CD4-positive, alpha-beta T cell treated with Interleukin-15 for 1 hour (primary cell): Measurements from ENCODE around the gene TRAIP.
"Not testable (repeated sequence)": the region's sequence is repeated elsewhere in the genome, so short reads cannot be mapped to it uniquely, and the experiment has no call there.

Source experiments
- DNase-seq: peaks from one replicate; pipeline ENCODE4 v3.0.0-alpha.2; 2020

The TRAIP gene

DNA sequence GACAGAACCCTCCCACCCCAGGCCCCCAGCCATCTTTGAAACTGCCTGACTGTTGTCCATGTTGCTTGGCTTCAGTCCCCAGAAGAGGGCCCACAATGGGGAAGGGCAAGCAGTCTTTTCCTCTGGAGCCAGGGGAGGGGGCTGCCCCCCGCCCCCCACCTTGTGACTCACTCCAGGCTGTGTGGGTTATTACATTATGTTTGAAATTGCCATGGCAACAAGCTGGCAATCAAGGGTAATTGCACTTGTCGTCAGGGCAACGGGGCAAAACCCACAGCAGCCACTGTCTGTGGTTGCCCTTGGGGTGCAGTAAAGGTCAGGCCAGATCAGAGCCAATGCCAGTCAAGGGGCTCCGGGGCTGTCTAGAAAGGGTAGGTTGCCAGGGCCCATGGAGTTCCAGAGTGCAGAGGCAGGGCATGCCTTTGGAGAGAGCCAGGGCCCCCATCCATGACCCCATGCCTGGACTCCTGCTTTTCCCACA, 16.5 kb upstream of the TRAIP start:
- peak; percentile 45 for DNase-seq

DNA sequence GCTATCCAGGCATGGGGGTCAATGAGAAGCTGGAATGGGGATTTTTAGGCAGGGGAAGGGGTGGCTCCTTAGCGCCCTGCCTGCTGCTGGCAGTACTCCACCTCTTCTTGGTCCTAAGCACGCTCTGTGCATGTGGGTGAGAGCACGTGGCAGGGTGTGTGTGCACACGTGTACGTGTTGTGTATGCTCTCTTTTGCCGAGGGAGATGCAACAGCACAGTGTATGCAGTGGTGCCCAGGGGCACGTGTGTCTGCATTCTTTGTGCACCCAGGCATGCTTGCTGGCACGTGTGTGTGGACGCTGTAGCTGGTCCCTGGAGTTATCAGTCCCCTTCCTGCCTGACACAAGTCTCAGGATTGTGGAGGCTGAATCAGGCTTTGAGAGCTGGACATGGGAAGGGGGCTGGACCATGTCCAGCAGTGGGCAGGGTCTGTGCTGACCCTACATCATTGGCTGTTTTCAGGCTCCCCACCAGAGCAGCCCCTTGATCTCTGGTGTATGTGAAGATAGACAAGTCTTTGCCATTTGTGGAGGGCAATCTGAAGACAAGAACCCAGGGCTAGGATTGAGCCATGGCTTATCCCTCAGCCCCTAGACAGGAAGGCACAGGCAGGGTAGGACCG, 15.3 kb upstream of the TRAIP start:
- no peak for DNase-seq

DNA sequence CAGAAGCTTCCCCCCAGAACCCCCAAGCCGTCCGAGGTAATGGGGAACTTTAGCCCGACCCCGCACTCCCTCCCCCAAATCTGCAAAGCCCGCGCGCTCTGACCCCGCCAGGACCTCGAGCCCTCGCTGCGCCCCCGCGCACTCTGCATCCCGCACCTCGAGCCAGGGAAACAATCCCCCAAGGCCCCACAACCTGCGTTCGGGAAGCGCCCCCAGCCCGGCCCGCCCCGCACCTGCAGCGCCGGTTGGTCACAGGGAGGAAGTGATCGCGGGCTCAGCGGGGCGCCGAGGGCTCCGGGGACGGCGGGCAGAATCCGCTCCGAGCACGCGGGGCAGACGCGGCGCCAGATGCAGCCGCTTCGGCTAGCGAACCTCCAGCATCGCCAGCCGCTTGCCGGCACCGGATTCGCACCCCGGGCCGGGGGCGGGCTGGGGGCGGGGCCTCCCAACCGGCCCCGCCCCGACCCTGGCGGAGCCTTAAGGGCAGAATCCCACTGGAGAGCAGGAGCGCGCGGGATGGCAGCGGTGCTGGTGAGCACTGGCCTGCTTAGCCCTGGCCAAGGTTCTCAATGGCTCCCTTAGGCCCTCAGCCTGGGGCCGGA, 13.3 kb upstream of the TRAIP start, which contains the start of gene CAMKV:
Gene CAMKV (minus strand): TSS at position 382 of the 602 bp plus-strand sequence. CDS start 7,518 bp downstream, outside the sequence.
- DNase-seq = no peak

DNA sequence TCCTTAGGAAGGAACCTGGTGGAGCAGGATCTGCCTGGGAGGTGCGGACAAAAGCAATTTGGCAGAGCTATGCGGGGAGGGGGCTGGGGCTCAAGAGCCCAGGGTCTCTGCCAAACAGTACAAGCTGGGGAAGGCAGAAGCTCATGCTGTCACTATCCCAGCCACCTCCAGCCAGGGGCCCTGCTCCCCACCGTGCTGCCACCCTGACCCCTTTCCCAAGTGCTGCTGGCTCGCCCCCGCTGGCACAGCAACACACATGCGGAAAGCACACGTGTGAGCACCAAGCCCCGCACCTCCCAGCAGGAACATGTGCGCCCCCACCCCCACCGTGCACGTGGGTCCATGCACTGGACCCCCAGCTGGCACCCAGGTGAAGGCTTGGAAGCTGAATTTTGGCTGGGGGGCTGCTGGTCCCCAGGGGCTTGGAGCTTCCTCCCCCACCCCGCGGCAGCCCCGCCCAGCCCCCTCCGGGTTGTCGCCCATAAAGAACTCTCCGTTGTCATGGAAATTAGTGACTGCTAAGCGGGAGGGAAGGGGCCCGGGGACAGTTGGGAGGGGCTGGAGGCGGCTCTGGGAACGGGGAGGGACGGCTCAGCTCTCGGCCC, 12.6 kb upstream of the TRAIP start:
- no peak for DNase-seq

DNA sequence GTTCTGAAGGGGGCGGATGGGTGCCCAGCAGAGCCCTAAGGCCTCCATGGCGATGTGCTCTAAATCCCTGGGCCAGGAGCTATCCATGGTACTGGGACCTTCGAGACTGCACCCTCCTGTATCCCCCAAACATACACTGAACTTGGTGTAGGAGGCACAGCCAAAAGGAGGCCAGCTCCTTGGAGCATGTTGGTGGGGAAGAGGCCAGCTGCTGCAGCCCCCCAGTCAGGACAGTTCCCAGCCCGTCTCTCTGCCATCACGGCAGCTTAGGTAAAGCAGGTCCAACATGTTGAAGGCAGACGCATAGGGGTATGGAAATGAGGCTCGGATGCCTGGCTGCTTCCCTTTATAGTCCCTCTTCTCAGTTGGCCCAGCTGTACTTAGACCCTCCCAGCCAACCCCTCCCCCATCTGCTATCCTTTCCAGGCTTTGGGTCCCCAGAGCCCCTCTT, 11.5 kb upstream of the TRAIP start:
- no peak for DNase-seq

DNA sequence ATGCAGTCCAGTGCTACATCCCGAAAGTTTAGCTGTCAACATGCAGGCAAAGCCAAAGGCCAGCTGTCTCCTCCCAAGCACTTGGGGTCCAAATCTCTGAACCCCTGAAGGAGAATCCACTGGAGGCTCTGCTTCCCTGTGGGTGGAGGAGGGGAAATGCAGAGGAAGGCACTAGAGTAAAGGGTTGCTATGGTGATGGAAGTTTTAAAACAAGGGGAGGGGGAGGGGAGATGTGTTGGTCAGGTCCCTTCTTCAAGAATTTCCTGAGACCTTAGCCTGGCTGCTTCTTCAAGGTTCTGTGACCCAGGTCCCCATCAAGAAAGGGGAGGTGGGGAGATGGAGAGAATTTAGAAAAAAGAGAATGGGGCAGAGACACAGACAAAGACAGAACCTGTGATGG, 11.0 kb upstream of the TRAIP start:
- no peak for DNase-seq

DNA sequence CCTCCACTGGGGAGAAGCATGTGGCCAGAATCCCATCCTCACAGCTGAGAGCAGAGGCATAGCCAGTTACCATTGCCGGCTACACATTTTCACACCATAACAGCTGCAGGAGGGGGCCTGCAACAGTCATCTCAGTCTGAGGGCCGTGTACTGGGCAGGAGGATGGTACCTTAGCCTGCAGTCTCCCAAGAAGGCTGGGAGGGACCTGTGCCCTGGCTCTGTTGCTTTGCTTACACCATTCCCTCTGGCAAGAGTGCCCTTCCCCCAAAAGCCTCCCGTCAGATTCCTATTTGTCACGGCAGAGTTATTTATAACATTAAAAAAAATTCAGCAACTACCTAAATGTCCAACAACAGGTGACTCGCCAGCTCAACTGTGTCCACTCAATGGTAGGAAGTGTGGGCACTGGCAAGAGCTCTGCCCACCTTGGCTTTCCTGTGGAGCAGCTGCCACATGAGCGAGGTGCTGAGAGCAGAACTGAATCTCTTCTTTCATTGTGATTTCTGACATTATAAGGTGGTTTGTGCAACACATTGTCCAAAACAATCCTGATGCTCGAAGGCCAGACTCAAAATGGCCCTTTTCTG, 8.9 kb upstream of the TRAIP start:
- DNase-seq = no peak

DNA sequence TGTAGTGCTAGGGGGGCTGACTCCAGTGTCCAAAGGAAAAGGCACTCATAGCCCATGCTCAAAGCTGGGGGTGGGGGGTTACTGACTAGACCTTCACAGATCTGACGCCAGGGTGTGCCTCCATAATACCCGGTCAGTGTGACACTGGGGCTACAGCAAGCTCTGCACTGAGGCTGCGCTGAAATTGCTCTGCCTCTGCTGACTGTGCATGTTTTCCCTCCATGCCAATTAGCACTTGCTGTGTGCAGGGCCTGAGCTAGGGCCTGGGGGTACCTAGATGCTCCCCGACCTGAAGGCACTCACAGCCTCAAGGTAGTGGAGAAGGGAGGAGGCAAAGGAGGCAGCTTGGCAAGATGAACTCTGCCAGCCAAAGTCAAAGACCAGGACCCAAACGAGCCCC, 8.1 kb upstream of the TRAIP start:
- DNase-seq = no peak

DNA sequence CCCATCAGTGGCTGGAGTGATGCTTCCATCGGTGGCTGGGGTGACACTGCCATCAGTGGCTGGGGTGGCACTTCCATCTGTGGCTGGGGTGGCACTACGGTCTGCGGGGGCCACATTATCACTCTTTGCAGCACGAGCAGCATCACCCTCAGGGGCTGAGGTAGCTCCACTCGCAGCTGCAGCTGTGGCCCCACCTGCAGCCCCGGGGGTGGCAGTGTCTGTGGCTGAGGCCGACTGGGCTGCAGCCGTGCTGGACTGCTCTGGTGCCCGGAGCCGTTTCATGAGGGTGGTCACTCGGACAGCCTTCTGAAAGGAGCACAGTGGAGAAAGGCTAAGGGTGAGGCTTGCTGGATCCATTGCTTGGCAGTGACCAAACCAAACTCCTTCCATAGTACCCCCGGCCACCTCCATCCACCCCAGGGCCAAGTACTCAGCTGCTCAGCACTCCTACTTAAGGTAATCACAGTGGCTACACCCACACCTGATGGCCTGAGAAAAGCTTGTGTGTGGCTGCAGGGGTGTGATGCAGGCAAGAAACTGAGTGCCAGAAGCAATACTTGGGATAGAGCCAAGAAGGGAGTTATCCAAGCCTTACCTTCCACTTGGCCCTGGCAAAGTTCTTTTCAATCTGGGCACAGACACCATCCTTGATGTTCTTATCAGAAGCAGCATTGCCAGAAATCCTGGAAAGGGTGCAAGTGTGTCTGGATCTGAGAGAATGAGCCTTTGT, 3.4 kb upstream of the TRAIP start:
- DNase-seq = no peak

DNA sequence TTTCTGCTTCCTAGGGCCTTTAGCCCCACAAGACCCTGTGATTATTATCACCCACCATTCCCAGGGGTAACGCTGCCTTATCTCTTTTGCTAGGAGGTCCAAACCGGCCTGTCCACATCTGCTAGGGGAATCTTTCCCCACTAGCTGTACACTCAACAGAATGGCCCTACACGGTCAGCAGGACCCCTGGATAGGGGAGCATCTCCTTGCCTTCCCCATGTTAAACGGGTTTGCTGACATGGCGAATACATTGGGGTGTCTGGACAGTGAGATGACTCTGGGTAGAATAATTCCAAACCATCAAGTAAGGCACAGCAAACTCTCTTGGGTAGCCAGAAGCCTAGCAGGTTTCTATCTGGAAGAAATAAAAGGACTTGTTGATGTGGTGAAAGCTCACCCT, 702 bp downstream of the TRAIP start:
- DNase-seq = no peak

DNA sequence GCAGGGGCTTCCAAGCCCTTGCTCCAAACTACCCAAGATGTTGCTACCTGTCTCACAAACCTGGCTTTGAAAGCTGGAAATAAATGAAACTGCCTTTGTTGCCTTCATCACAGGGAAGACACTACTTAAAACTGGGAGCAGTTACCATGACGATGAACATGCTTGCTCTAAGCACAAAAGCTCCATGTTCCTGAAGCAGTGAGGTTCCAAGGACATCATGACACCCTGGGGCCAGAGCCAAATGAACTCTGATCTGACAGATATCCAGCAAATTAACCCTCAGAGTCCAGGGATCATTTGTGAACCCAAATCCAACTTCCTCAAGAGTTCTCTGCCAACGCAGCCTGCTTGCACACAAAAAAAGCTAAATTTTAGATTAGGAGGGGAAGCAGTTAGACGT, 10.7 kb downstream of the TRAIP start:
- DNase-seq = no peak

DNA sequence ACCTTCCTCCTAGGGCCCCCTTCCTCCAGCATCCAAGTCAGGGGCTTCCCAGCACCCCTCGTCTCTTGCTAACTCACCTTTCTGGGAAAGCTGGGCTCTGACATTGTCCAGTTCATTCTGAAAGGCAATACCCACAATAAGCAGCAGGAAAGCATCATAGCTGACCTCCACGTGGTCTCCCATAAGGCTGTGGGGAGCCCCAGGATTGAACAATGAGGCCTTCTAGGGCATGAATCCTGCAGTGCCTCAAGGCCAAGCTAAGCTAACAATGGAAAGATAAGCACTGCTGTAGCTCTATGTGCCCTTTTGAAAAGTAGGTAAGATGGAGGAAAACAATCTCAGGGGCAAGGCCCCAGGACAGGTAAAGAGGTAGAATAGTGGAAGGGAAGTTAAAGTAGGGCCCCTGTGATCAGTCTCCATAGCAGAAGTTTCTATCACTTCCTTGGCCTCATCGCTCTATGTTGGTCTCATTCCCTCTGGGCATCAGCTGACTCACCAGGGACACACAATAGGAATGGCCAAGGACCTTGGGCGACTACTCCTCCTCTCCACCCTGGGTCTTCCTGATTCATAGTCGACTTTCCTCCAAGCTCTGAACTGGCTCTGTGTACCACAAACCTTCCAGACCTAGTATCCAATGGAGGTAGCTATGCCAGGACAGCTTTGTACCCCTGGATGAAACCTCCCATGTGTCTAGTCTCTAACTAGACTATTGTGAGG, 11.7 kb downstream of the TRAIP start:
- DNase-seq = no peak

DNA sequence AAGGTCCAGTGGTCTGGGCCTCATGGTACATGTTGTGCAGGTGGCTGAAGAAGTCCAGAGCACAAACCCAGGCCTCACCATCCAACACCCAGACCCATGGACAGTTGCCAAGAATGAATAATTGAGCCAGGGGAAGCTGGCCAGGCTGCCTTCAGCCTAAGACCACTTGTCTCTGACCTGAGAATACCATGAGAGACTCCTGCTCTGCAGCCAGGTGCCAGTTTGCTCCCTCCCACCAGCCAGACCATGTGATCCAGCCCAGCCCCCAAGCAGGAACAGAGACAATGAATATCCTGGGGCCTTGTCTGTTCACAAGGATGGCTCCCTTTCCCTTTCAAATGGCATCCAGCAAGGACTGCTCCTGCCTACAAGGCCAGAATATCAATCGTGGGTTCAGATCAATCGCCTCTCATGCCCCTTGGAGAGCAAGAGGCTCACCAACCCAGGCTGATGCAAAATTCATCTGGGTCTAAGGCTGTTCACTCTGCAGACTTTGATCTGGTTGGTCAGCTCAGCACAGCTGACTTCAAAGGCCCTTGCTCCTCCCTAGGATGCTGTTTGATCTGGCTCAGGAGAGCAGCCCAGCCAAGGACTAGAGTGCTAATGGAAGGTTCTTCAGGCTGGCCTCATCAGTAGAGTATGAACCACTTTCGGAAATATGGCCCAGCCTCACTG, 13.4 kb downstream of the TRAIP start:
- DNase-seq = no peak

DNA sequence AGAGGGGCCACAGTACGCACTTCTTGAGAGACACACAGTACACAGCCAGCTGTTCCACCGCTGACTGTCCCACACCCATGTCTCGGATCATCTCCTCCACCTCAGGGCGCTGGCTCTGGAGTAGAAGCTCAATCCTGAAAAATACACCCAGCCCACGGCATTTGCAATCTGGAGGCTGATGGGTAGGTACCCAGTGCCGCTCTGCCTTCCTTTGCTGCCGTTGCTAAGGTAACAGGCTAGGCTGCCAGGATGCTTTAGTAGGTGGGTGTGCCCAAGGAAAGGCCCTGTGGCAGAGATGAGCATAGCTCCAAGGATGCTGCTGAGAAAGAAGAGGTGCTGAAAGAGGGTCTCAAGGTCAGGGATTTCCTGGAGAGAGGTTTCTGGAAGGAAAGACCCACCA, 14.6 kb downstream of the TRAIP start:
- DNase-seq = no peak

DNA sequence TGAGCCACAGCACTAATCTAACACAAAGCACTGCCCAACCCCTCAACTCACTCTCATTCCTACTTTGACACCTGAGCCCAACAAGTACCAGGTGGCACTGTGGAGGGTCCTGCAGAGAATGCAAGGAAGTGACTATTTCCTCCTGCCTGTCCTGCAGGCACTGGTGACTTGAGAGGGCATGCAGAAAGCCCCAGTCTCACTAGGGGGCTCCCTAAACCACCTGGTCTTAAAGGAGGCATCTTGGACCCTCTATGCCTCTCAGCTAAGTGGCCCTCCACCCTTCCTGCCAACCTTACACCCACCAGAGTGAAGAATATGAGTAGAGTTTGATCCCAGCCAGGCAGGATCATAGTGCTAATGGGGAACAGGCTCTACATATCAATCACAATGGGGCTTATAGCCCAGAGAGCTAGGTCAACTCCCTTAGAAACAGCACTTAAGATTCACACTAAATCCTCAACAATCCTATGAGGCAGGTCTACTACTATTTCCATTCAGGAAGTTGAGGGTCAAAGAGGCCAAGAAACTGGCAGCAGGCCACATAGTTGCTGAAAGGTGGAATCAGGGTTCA, 15.2 kb downstream of the TRAIP start:
- no peak for DNase-seq

DNA sequence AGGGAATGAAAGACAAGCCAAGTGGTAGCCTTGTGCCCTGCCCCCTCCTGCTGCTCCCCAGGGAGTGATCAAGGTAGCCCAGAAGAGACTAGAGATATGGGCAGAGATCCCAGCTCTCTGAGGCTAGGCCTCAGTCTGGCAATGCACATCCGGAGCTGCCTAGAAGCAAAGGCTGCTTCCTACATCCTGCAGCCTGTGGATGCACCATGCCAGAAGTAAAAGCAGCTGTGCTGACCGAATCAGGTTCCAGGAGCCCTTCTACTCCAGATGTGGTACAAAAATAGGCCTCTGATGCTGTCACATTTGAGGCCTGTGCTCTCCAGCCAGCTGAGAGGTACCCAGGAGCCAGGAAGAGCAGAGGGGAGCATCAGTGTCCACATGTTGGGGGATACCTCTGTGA, 16.0 kb downstream of the TRAIP start:
- no peak for DNase-seq

DNA sequence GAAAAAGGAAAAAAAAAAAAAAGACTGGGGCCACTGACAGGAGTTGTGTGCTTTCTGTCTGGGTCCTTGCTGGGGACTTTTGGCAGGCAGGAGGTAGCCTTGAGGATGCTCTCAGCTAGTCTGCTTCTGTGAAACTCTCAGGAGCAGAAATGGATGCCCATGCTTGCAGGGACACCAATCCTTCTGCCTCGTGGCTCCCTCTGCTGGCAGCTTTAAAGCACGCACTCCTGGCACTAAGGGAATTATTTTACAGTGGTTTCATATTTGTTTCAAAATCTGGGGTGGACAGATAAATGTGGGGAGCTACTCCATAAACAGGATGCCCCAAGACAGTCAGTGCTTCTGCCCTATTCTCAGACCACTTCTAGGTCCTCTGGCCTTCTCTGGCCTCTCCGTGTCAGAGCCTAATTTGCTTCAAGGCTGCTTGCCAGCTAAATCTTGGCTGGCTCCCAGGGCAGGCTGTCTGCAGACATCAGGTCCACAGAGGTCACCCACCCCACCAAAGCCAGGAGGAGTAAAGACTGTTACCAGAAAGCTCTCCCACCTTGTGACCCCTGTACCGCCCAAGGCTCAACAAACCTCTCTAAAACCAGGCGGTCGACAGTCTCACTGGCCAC, 17.1 kb downstream of the TRAIP start:
- DNase-seq = peak; percentile 79

DNA sequence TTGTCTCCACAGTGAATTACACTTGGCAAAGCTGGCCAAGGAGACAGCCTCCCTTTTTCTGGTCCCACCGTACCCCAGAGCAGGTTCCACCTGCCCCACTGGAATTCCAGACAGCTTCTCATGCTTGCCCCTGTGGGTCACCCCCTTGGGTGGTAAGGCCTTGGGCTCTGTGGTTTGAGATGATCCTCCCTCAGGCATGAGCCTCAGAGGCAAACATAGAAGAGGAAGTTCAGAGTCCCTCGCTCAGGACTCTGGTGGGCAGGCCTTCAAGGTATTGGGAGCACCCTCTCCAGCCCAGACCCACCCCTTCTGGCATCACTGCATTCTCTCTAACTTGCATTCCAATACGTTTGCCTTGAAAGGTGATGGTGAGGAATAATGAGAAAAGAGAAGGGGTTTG, 25.0 kb downstream of the TRAIP start:
- no peak for DNase-seq

DNA sequence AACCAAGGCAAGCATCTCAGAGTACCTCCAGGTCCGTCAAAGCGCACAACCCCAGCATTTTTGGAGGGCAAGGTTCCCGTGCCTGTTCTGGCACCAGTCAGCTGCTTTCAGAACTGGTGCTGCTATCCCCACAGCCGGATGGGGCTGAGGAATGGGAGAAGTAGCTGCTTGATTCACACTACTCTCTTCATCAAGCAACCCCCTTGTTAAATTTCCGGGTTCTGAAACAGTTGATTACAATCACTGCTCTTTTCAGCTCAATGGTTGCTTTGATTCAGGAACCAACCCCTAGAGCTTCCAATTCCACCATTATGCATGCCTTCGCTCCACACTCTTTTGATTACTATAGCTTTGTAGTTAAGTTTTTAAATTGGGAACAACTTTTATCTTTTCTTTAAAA, 30.3 kb downstream of the TRAIP start:
- no peak for DNase-seq

DNA sequence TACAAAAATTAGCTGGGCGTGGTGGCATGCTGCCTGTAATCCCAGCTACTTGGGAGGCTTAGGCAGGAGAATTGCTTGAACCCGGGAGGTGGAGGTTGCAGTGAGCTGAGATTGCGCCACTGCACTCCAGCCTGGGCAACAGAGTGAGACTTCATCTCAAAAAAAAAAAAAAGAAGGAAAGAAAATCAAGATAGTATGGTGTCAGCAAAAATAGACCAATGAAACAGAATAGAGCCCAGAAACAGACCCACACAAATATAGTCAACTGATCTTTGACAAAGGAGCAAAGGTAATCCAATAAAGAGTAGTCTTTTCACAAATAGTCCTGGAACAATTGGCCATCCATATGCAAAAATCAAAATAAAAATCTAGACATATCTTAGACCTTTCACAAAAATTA, 33.2 kb downstream of the TRAIP start:
- DNase-seq = not testable (repeated sequence)

DNA sequence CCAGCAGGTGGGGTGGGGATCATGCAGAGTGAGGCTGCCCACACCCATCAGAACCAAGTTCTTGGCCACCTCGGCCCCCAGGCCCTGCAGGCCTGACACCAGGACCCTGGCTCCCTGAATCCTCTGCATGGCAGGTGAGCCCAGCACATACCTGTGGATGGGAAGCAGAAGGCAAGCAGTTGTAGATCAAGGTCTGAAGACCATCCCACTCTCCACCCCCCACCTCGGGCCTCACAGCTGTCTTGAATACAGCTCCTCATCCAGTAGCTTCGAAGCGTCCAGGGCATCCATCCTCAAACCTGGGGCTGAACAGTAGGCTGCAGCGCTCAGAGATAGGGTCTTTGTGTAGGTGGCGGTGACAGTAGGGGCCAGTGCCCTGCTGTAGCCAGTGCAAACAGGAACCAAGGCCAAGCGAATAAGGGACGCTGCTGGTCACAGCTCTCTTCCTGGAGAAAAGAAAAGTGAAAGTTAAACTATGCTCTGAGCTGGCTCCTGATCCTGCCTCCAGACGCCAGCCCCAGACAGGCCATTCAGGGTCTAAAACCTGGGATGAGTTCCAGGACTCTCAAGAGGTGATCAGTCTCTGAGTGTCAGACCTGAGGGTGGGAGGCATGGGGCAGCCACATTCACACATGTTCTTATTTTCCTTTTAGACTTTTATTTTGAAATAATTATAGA, 42.7 kb downstream of the TRAIP start, which contains the start of gene UBA7:
Gene UBA7 (minus strand): TSS at position 457 of the 678 bp plus-strand sequence. CDS start 166 bp downstream, at position 291.
- peak; percentile 37 for DNase-seq
